Transverse colon (tissue), 4 donors: ENCODE results near the gene FNDC3B. TPM values are rescaled to one million over a fixed set of nuclear protein-coding genes. Genes with fewer than 3 reads are reported as not detected.

ENCODE experiments used
- DNase-seq: peaks from one replicate; pipeline ENCODE4 v3.0.0-alpha.2; 2019
- H3K27ac ChIP-seq, 4 donors: fragments of 200-600 bp; sonication (generic); 2 replicates each; pipeline ENCODE4 v1.5.1; 2016 to 2018; ENCODE audit warnings: inconsistent platforms in 4 of 4
- H3K27me3 ChIP-seq: fragments of 200-600 bp; sonication (generic); 2 replicates; pipeline ENCODE4 v1.5.1; 2017; ENCODE audit warnings: inconsistent platforms
- H3K36me3 ChIP-seq, 4 donors: fragments of 200-600 bp; sonication (generic); 2 replicates each; pipeline ENCODE4 v1.5.1; 2017 to 2019; ENCODE audit warnings: inconsistent platforms in 4 of 4
- H3K4me1 ChIP-seq, 4 donors: fragments of 200-600 bp; sonication (generic); 2 replicates each; pipeline ENCODE4 v1.5.1; 2017 to 2020; ENCODE audit warnings: inconsistent platforms in 4 of 4
- H3K4me3 ChIP-seq, 4 donors: fragments of 200-600 bp; sonication (generic); 1 replicate in 1 of 4; 2 replicates in 3 of 4; pipeline versions ENCODE4 v1.5.1 to v1.6.1; 2017 to 2019; ENCODE audit warnings: inconsistent platforms in 4 of 4
- H3K9me3 ChIP-seq, 2 donors: fragments of 200-600 bp; sonication (generic); 2 replicates each; pipeline ENCODE4 v1.5.1; 2017 to 2019; ENCODE audit warnings: inconsistent platforms in 2 of 2
- EP300 ChIP-seq: sonication (generic); formaldehyde crosslinking; IDR thresholded peaks from one replicate; pipeline ENCODE4 v1.6.1; 2017; ENCODE audit warnings: antibody characterized with exemption, low read depth
- POLR2A ChIP-seq: fragments of 450-650 bp; IDR thresholded peaks from one replicate; pipeline ENCODE4 v1.6.1; 2016; ENCODE audit warnings: antibody characterized with exemption, mild to moderate bottlenecking, moderate library complexity
- POLR2AphosphoS5 ChIP-seq, 3 donors: sonication (generic); formaldehyde crosslinking; IDR thresholded peaks; one replicate each; pipeline ENCODE4 v1.6.1; 2016; ENCODE audit warnings: antibody characterized with exemption in 3 of 3
- WGBS, 2 donors: methylation state at CpG; one replicate each; pipeline ENCODE4 v1.1.5; 2018; ENCODE audit warnings: low coverage in 1 of 2; 5-methylcytosine and 5-hydroxymethylcytosine counted together
- in situ Hi-C, 4 donors: fragments of 200-750 bp; cut with MboI; loops; one replicate each; pipeline versions ENCODE4 v1.15.0 to v1.15.1; 2017; ENCODE audit warnings: low sequenced_read_pairs in 3 of 4, low pct_ligation_motif_present in 1 of 4, low pct_unique_long_range_greater_than_20kb in 1 of 4
- intact Hi-C: fragments of 100-400 bp; cut with DNase I; formaldehyde crosslinking; loops from one replicate; pipeline ENCODE4 v1.15.1; 2023; ENCODE audit warnings: low total_unique reads
- total RNA-seq, 4 donors: library from RNA; depleted of rRNA; stranded (reverse); fragments of >200 nt; gene quantifications; one replicate each; pipeline ENCODE4 v1.1.0, GENCODE V29; 2016
- TF ChIP-seq, protein P1 (sequence below), 5 experiments: fragments of 200-600 bp in 3 of 5; fragments of 450-650 bp in 2 of 5; sonication (generic) in 3 of 5; IDR thresholded peaks; 1 replicate in 2 of 5; 2 replicates in 3 of 5; pipeline ENCODE4 v1.5.1; 2016 to 2017; ENCODE audit warnings: antibody characterized with exemption in 5 of 5, inconsistent platforms in 3 of 5, mild to moderate bottlenecking in 2 of 5, moderate library complexity in 1 of 5

FNDC3B gene
- total RNA-seq, 4 donors from 2014 or later = 28.5 to 85.7 (median 44.5) TPM

DNA sequence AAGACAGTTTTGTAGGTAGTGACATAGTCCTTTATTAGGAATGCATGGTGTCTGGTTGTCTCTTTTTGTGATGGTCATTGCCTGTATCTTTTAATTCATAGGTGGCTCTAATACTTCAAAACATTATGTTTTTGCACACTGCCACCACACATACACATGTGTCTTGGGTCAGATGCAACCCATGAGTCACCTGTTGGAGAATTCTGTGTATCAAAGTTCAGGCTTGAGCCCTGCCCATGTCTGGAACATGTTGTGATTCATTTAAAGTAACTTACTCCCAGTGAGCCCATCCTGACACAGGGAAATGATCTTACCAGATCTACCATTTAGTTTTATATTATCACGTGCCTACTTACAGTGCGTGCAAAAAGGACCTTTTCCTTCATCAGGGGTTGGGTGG lies 266.2 kb downstream of the FNDC3B start:
- H3K27ac ChIP-seq = peak overlapping the region in 3 of 4 donors; percentile 55 to 56 (median 55)
- intact Hi-C loops (no loop called here), in situ Hi-C loops (loop anchor here in 1 of 4 donors (25.0 kb wide), 1 partner anchor 268 kb away; the partner anchor contains the start of gene FNDC3B)
- 70 to 80% methylated on average over 1 to 2 of the region's 2 CpGs for WGBS, 2 donors
- H3K36me3 ChIP-seq = peaks cover 0 to 29% (median 1%) of the 10 kb centered on the region in 4 donors
- no peak overlapping the region for H3K4me3 ChIP-seq
- H3K4me1 ChIP-seq = peaks cover 0 to 13% (median 0%) of the 10 kb centered on the region in 4 donors
- H3K27me3 ChIP-seq = no peaks in the 10 kb centered on the region
- DNase-seq = peak; percentile 53
- H3K9me3 ChIP-seq = no peaks in the 10 kb centered on the region
- TF ChIP-seq POLR2AphosphoS5 (IDR thresholded peaks at IDR 0.05) = peak in 2 of 3 donors; percentile 57 to 66
- TF ChIP-seq, protein P1, sequence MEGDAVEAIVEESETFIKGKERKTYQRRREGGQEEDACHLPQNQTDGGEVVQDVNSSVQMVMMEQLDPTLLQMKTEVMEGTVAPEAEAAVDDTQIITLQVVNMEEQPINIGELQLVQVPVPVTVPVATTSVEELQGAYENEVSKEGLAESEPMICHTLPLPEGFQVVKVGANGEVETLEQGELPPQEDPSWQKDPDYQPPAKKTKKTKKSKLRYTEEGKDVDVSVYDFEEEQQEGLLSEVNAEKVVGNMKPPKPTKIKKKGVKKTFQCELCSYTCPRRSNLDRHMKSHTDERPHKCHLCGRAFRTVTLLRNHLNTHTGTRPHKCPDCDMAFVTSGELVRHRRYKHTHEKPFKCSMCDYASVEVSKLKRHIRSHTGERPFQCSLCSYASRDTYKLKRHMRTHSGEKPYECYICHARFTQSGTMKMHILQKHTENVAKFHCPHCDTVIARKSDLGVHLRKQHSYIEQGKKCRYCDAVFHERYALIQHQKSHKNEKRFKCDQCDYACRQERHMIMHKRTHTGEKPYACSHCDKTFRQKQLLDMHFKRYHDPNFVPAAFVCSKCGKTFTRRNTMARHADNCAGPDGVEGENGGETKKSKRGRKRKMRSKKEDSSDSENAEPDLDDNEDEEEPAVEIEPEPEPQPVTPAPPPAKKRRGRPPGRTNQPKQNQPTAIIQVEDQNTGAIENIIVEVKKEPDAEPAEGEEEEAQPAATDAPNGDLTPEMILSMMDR (IDR thresholded peaks at IDR 0.05) = no peak

DNA sequence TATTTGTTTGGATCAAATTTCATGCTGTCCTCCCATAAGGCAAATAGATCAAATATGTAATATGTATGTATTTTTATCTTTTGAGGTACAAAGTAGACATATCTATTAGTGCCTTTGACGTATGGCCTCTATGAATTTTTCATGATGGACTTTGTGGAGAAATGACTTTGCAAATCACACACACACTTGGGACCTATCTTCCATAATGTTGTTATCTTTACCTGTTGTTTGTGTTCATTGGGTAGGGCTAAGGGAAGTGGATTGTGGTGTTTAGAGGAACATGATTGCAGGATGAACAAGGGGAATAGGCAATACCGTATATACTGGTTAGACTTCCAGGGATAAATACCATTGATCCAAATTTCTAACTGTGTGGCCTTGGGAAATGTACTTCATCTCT lies 266.6 kb downstream of the FNDC3B start:
- no peak for DNase-seq
- Histone ChIP-seq H3K27me3 (no peaks in the 10 kb centered on the region), H3K27ac (peak overlapping the region in 3 of 4 donors; percentile 39 to 55 (median 41)), H3K9me3 (no peaks in the 10 kb centered on the region), H3K4me3 (no peak overlapping the region), H3K36me3 (peaks cover 0 to 33% (median 2%) of the 10 kb centered on the region in 4 donors), H3K4me1 (peaks cover 0 to 13% (median 0%) of the 10 kb centered on the region in 4 donors)
- intact Hi-C loops = no loop called here
- WGBS, 2 donors = 76 to 83% methylated on average over 2 of the region's 2 CpGs
- in situ Hi-C loops = loop anchor here in 1 of 4 donors (25.0 kb wide), 1 partner anchor 269 kb away; the partner anchor contains the start of gene FNDC3B
- no peak for TF ChIP-seq EP300
- TF ChIP-seq POLR2AphosphoS5 (IDR thresholded peaks at IDR 0.05) = no peak
- TF ChIP-seq, protein P1 (IDR thresholded peaks at IDR 0.05) = no peak
- no peak for TF ChIP-seq POLR2A

DNA sequence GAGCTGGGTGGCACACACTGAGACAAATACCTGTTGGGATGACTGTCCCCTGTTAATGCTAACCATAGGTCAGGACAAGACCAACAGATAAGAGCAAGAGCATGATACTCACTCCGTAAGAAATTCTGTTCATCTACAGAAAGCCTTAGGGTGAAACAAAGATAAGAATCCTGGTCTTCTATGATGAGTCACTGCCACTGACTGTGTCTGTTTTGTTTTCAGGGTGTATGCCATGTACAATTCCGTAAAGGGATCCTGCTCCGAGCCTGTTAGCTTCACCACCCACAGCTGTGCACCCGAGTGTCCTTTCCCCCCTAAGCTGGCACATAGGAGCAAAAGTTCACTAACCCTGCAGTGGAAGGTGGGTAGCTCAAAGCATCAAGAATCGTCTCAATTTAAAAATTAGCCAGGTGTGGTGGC lies 267.8 kb downstream of the FNDC3B start:
- in situ Hi-C loops (loop anchor here in 1 of 4 donors (25.0 kb wide), 1 partner anchor 270 kb away; the partner anchor contains the start of gene FNDC3B), intact Hi-C loops (no loop called here)
- 83 to 90% methylated on average over 2 to 5 of the region's 5 CpGs for WGBS, 2 donors
- H3K4me1 ChIP-seq = peaks cover 0 to 13% (median 2%) of the 10 kb centered on the region in 4 donors
- no peaks in the 10 kb centered on the region for H3K9me3 ChIP-seq
- no peaks in the 10 kb centered on the region for H3K27me3 ChIP-seq
- no peak for TF ChIP-seq EP300
- no peak for TF ChIP-seq POLR2A
- TF ChIP-seq, protein P1 (IDR thresholded peaks at IDR 0.05) = no peak
- TF ChIP-seq POLR2AphosphoS5 (IDR thresholded peaks at IDR 0.05) = no peak
- DNase-seq = no peak
- no peak overlapping the region for H3K4me3 ChIP-seq
- peak overlapping the region in 1 of 4 donors; percentile 55 for H3K27ac ChIP-seq
- peaks cover 0 to 40% (median 4%) of the 10 kb centered on the region in 4 donors for H3K36me3 ChIP-seq

DNA sequence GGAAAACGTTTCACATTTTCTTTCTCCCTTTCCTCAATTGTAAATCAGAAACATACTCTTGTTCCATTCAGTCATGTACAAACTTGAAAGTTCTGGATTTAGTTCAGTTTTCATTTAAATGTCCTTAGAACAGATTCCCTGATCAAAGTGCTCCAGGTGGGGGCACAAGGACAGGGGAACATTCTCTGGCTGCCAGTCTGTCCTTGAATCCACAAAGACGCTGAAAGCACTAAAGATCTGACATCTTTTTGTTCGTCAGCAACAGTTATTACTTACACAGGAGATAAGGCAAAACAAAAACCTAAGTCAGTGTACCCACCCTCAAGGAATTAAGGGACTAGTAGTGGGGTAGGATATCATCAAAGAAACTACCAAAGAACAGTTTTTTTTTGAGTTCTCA lies 269.7 kb downstream of the FNDC3B start:
- in situ Hi-C loops = loop anchor here in 1 of 4 donors (25.0 kb wide), 1 partner anchor 272 kb away; the partner anchor contains the start of gene FNDC3B
- intact Hi-C loops = no loop called here
- H3K9me3 ChIP-seq = no peaks in the 10 kb centered on the region
- 79 to 85% methylated on average over 3 of the region's 3 CpGs for WGBS, 2 donors
- peaks cover 0 to 19% (median 6%) of the 10 kb centered on the region in 4 donors for H3K4me1 ChIP-seq
- DNase-seq = no peak
- H3K27me3 ChIP-seq = no peaks in the 10 kb centered on the region
- H3K27ac ChIP-seq = no peak overlapping the region
- no peak for TF ChIP-seq POLR2AphosphoS5 (IDR thresholded peaks at IDR 0.05)
- no peak for TF ChIP-seq EP300
- no peak for TF ChIP-seq POLR2A
- TF ChIP-seq, protein P1 (IDR thresholded peaks at IDR 0.05) = no peak
- H3K36me3 ChIP-seq = peaks cover 0 to 44% (median 4%) of the 10 kb centered on the region in 4 donors
- H3K4me3 ChIP-seq = no peak overlapping the region
